K562 (cell line): ENCODE results near the gene CDKN1B. TPM values are rescaled to one million over a fixed set of nuclear protein-coding genes. Genes with fewer than 3 reads are reported as not detected.

ENCODE experiments used
- ATAC-seq: fragments of 200-7000 bp; cut with Tn5 transposase; 3 replicates; pipeline ENCODE4 v1.9.1; 2020; ENCODE audit warnings: moderate library complexity
- BruUV-seq: library from RNA; stranded (reverse); fragments of 400-500 nt; replicated peaks from 2 replicates; lab custom pipeline; 2021; lab: Mats Ljungman, UMichigan
- CTCF ChIA-PET: fragments of 300-600 bp; formaldehyde crosslinking; extraction: SDS; loops from one replicate; lab custom pipeline; 2021; ENCODE audit warnings: low intra/inter-chr PET ratio; lab: Yijun Ruan, JAX
- POLR2A ChIA-PET: fragments of 300-600, 350-650 bp; sonication (Branson Sonifier 250); formaldehyde crosslinking; extraction: SDS; loops from one replicate; lab custom pipeline; 2021; ENCODE audit warnings: antibody characterized with exemption, inconsistent platforms; lab: Yijun Ruan, JAX
- DNase-seq, 4 experiments: peaks; one replicate each; pipeline versions ENCODE4 v3.0.0 to v3.0.0-alpha.2; 2011 to 2018; ENCODE audit warnings: low spot score in 3 of 4, mixed read lengths in 3 of 4; ENCODE audit errors: extremely low read depth in 1 of 4
- FAIRE-seq: peaks from 2 replicates; lab custom pipeline; 2011; peaks lifted over from hg19 to GRCh38; lab: Jason Lieb, UNC
- H2AFZ ChIP-seq: 2 replicates; pipeline ENCODE4 v1.6.0; 2011; ENCODE audit warnings: low read depth, low read length, control low read depth, inconsistent platforms
- H3K27ac ChIP-seq: fragments of 200-600 bp; 3 replicates; pipeline ENCODE4 v1.8.0; 2011; ENCODE audit warnings: low read depth, mild to moderate bottlenecking, control low read depth, inconsistent platforms, low read length, moderate library complexity, mixed read lengths; ENCODE audit errors: extremely low read depth
- H3K27me3 ChIP-seq, 2 experiments: fragments of 300-600 bp in 1 of 2; 2 replicates in 1 of 2; 3 replicates in 1 of 2; pipeline versions ENCODE4 v1.6.0 to v1.8.0; 2011; ENCODE audit warnings: inconsistent platforms in 2 of 2, low read length in 2 of 2, mild to moderate bottlenecking in 1 of 2, mixed read lengths in 1 of 2, moderate library complexity in 1 of 2; ENCODE audit not compliant: control insufficient read depth in 2 of 2, insufficient read depth in 2 of 2
- H3K36me3 ChIP-seq: fragments of 300-600 bp; 3 replicates; pipeline ENCODE4 v1.8.0; 2011; ENCODE audit warnings: mild to moderate bottlenecking, low read length, inconsistent platforms; ENCODE audit not compliant: control insufficient read depth, insufficient read depth
- H3K4me1 ChIP-seq, 2 experiments: fragments of 200-600 bp in 1 of 2; replicated peaks in 1 of 2; 2 replicates in 1 of 2; 3 replicates in 1 of 2; pipeline versions ENCODE4 v1.5.1 to v1.8.0; 2011; ENCODE audit warnings: inconsistent platforms in 2 of 2, low read length in 2 of 2, mild to moderate bottlenecking in 1 of 2, mixed read lengths in 1 of 2, moderate library complexity in 1 of 2; ENCODE audit not compliant: control insufficient read depth in 2 of 2, insufficient read depth in 2 of 2
- H3K4me2 ChIP-seq: 2 replicates; pipeline ENCODE4 v1.6.1; 2011; ENCODE audit warnings: low read length, control low read depth, inconsistent platforms, mixed read lengths; ENCODE audit not compliant: insufficient read depth
- H3K4me3 ChIP-seq: fragments of 200-600 bp; sonication (generic), shearing (Covaris generic); 2 replicates; pipeline ENCODE4 v1.5.1; 2016; ENCODE audit warnings: control low read depth, inconsistent platforms
- H3K79me2 ChIP-seq: fragments of 200-600 bp; 3 replicates; pipeline ENCODE4 v1.8.0; 2011; ENCODE audit warnings: low read length, inconsistent platforms; ENCODE audit not compliant: control insufficient read depth, insufficient read depth
- H3K9ac ChIP-seq, 2 experiments: 2 replicates each; pipeline versions ENCODE4 v1.6.0 to v1.6.1; 2011; ENCODE audit warnings: low read depth in 2 of 2, low read length in 2 of 2, control low read depth in 1 of 2, inconsistent platforms in 1 of 2, mild to moderate bottlenecking in 1 of 2, mixed read lengths in 1 of 2; ENCODE audit not compliant: insufficient read depth in 1 of 2
- H3K9me1 ChIP-seq: one replicate; pipeline ENCODE4 v1.6.0; 2011; ENCODE audit warnings: inconsistent platforms, mild to moderate bottlenecking, low read length, moderate library complexity; ENCODE audit not compliant: control insufficient read depth, insufficient read depth
- H3K9me3 ChIP-seq: replicated peaks from 2 replicates; pipeline ENCODE4 v1.5.1; 2011; ENCODE audit warnings: low read depth, low read length, inconsistent platforms; ENCODE audit not compliant: control insufficient read depth, insufficient read depth
- H4K20me1 ChIP-seq: replicated peaks from 2 replicates; pipeline ENCODE4 v1.6.1; 2011; ENCODE audit warnings: low read length, inconsistent platforms, mixed read lengths; ENCODE audit not compliant: control insufficient read depth, insufficient read depth
- CREM ChIP-seq: IDR thresholded peaks from 2 replicates; pipeline ENCODE4 v1.6.1; 2014; ENCODE audit warnings: antibody characterized with exemption, low read depth
- ESRRA ChIP-seq: fragments of 450-650 bp; IDR thresholded peaks from 2 replicates; pipeline ENCODE4 v1.6.1; 2014; ENCODE audit warnings: low read depth, mild to moderate bottlenecking, moderate library complexity, borderline replicate concordance
- HOXB6 ChIP-seq: fragments of 250-450 bp; sonication (Bioruptor Pico); IDR thresholded peaks from 2 replicates; pipeline ENCODE4 v1.5.1; 2022; ENCODE audit warnings: mild to moderate bottlenecking, borderline replicate concordance
- KAT7 ChIP-seq: sonication (generic); formaldehyde crosslinking; IDR thresholded peaks from 2 replicates; pipeline ENCODE4 v1.8.0; 2022; ENCODE audit warnings: missing genetic modification reagents, mild to moderate bottlenecking, borderline replicate concordance
- MAZ ChIP-seq, 2 experiments: fragments of 450-650 bp in 1 of 2; sonication (generic) in 1 of 2; formaldehyde crosslinking; IDR thresholded peaks in 1 of 2; conservative IDR thresholded peaks in 1 of 2; 2 replicates each; pipeline versions ENCODE4 v1.4.0 to v1.5.0; 2020; ENCODE audit warnings: mild to moderate bottlenecking in 1 of 2, missing genetic modification reagents in 1 of 2
- RBM34 ChIP-seq: fragments of 200-400 bp; formaldehyde crosslinking; IDR thresholded peaks from 2 replicates; pipeline ENCODE4 v1.6.1; 2018; ENCODE audit warnings: low read length, borderline replicate concordance; ENCODE audit not compliant: insufficient read depth
- TCF3 ChIP-seq: sonication (generic); formaldehyde crosslinking; IDR thresholded peaks from 2 replicates; pipeline ENCODE4 v1.4.0; 2020; ENCODE audit warnings: mild to moderate bottlenecking, missing genetic modification reagents
- ZNF586 ChIP-seq: fragments of 450-650 bp; formaldehyde crosslinking; conservative IDR thresholded peaks from 2 replicates; pipeline ENCODE4 v1.4.0; 2020; ENCODE audit warnings: mild to moderate bottlenecking, moderate library complexity
- ZNF717 ChIP-seq: fragments of 250-450 bp; sonication (Bioruptor Pico); IDR thresholded peaks from 2 replicates; pipeline ENCODE4 v1.5.0; 2021
- WGBS: fragments of 100-300 bp; shearing (Covaris generic); methylation state at CpG from one replicate; pipeline ENCODE4 v1.1.6; 2016; ENCODE audit warnings: low coverage, mixed read lengths; ENCODE audit not compliant: insufficient coverage; ENCODE audit errors: missing lambda C conversion rate; 5-methylcytosine and 5-hydroxymethylcytosine counted together
- in situ Hi-C: fragments of 300-500 bp; cut with MboI; formaldehyde crosslinking; loops from 4 replicates; pipeline ENCODE4 v1.15.0; 2018; ENCODE audit warnings: inconsistent platforms, mixed read lengths
- intact Hi-C: fragments of 100-400 bp; cut with micrococcal nuclease; formaldehyde crosslinking; loops from 2 replicates; pipeline ENCODE4 v1.14.2; 2022
- polyA plus RNA-seq, 8 experiments: library from polyadenylated mRNA; depleted of rRNA in 4 of 8; stranded (reverse) in 5 of 8; unstranded in 3 of 8; fragments of >200 nt; fragmentation: Nextera tagmentation in 2 of 8; fragmentation: Illumina TruSeq in 1 of 8; extraction: Ambion mirVana in 2 of 8; extraction: Trizol in 1 of 8; gene quantifications; 2 replicates each; pipeline versions ENCODE4 v1.2.1 to v1.2.3, GENCODE V29; 2011 to 2014; ENCODE audit warnings: inconsistent platforms in 1 of 8, missing spikeins in 1 of 8
- total RNA-seq, 7 experiments: library from RNA; depleted of rRNA in 6 of 7; stranded (reverse); fragments of >200 nt in 6 of 7; fragmentation: Illumina TruSeq in 2 of 7; extraction: Trizol in 2 of 7; gene quantifications; 2 replicates each; pipeline versions ENCODE4 v1.2.1 to v1.2.3, GENCODE V29; 2011 to 2021; ENCODE audit warnings: low replicate concordance in 1 of 7
- TF ChIP-seq, protein P1 (sequence below): IDR thresholded peaks from 2 replicates; pipeline ENCODE4 v1.6.1; 2011; ENCODE audit warnings: borderline replicate concordance, low read depth, mild to moderate bottlenecking, moderate library complexity, low read length; ENCODE audit not compliant: insufficient read depth, poor library complexity, severe bottlenecking
- TF ChIP-seq, protein P2 (sequence below): fragments of 250-450 bp; sonication (Bioruptor Pico); IDR thresholded peaks from 2 replicates; pipeline ENCODE4 v1.4.0; 2020; ENCODE audit warnings: mild to moderate bottlenecking, moderate library complexity

The CDKN1B gene
- total and polyA plus RNA-seq, 9 of the 15 experiments (the other 6 are each of a cell fraction or from before 2014, with no cell fraction given), result 2.6 to 35.2 (median 15.5) TPM

DNA sequence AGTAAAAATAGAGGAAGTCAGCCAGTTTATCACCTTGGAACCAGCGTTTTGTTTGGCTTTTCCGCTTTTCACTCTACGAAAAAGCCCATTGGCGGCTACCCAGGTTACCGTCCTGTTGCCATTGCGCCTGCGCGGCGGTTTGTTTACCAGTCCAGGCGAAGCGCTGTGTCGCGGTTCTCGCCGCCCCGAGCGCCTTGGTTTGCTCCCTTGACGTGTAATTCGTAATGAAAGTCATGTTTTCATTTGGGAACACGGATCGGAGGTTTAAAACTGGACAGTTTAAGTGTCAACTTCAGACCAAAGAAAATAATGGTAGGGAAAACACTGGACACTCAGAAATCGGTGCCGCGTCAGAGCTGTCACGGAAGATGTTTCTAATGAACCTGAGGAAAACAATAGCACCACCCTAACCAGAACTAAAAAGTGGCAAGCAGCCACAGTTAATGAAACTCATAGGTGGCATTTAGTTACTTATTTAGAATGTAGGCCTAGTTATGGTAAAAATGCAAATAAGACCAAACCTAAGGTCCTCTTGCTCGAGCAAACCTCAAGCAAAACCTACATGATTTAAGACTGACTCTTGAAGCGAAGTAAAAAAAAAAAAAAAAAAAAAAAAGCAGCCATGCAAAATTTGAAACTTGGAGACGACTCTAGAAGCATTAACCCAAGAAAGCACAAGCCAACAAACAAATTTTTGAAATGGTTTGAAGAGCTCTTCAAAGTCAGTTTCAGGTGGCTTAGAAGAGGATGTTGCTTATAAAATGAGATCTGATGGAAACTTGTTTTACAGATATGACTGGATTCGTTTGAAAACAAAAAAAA is 20.4 kb upstream of the CDKN1B start:
- Histone ChIP-seq H3K27me3 (no peaks in the 10 kb centered on the region), H3K27ac (peak overlapping the region; percentile 93), H4K20me1 (no peaks in the 10 kb centered on the region), H2AFZ (peak overlapping the region; percentile 95), H3K4me2 (peak overlapping the region; percentile 84), H3K9me1 (no peaks in the 10 kb centered on the region), H3K79me2 (no peaks in the 10 kb centered on the region), H3K9me3 (no peaks in the 10 kb centered on the region), H3K4me1 (peaks cover 0 to 4% of the 10 kb centered on the region in 2 experiments; a peak in 1 of 5 replicates), H3K36me3 (no peaks in the 10 kb centered on the region), H3K4me3 (peak overlapping the region; percentile 43), H3K9ac (peak overlapping the region; percentile 88)
- WGBS, result 2% methylated on average over 27 of the region's 29 CpGs
- intact Hi-C loops (no loop called here), in situ Hi-C loops (no loop called here)
- CTCF ChIA-PET, result no interaction called here
- FAIRE-seq (peak; percentile 64), DNase-seq (peak; percentile 79 to 89 (median 85)), ATAC-seq (peak; percentile 95)
- POLR2A ChIA-PET, result no interaction called here
- BruUV-seq, result TSS peak; percentile 81
- TF ChIP-seq RBM34, result no peak
- no peak for TF ChIP-seq ZNF717 (CRISPR knock-in tag)
- TF ChIP-seq, protein P1, sequence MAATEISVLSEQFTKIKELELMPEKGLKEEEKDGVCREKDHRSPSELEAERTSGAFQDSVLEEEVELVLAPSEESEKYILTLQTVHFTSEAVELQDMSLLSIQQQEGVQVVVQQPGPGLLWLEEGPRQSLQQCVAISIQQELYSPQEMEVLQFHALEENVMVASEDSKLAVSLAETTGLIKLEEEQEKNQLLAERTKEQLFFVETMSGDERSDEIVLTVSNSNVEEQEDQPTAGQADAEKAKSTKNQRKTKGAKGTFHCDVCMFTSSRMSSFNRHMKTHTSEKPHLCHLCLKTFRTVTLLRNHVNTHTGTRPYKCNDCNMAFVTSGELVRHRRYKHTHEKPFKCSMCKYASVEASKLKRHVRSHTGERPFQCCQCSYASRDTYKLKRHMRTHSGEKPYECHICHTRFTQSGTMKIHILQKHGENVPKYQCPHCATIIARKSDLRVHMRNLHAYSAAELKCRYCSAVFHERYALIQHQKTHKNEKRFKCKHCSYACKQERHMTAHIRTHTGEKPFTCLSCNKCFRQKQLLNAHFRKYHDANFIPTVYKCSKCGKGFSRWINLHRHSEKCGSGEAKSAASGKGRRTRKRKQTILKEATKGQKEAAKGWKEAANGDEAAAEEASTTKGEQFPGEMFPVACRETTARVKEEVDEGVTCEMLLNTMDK, result peak; percentile 1
- TF ChIP-seq MAZ (CRISPR knock-in tag; conservative IDR thresholded peaks at IDR 0.05 in 1 of 2, IDR thresholded peaks at IDR 0.05 in 1 of 2), result no peak; a peak in 1 of 4 replicates
- TF ChIP-seq ESRRA, result no peak
- TF ChIP-seq KAT7 (CRISPR knock-in tag), result 0 out of 2 replicates have a peak, but pooled peaks have one; percentile 56
- peak; percentile 54; the same call in 1 of the 2 replicates for TF ChIP-seq CREM
- no peak for TF ChIP-seq HOXB6 (CRISPR knock-in tag)
- TF ChIP-seq, protein P2, sequence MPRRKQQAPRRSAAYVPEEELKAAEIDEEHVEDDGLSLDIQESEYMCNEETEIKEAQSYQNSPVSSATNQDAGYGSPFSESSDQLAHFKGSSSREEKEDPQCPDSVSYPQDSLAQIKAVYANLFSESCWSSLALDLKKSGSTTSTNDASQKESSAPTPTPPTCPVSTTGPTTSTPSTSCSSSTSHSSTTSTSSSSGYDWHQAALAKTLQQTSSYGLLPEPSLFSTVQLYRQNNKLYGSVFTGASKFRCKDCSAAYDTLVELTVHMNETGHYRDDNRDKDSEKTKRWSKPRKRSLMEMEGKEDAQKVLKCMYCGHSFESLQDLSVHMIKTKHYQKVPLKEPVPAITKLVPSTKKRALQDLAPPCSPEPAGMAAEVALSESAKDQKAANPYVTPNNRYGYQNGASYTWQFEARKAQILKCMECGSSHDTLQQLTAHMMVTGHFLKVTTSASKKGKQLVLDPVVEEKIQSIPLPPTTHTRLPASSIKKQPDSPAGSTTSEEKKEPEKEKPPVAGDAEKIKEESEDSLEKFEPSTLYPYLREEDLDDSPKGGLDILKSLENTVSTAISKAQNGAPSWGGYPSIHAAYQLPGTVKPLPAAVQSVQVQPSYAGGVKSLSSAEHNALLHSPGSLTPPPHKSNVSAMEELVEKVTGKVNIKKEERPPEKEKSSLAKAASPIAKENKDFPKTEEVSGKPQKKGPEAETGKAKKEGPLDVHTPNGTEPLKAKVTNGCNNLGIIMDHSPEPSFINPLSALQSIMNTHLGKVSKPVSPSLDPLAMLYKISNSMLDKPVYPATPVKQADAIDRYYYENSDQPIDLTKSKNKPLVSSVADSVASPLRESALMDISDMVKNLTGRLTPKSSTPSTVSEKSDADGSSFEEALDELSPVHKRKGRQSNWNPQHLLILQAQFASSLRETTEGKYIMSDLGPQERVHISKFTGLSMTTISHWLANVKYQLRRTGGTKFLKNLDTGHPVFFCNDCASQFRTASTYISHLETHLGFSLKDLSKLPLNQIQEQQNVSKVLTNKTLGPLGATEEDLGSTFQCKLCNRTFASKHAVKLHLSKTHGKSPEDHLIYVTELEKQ, result no peak
- TF ChIP-seq ZNF586 (CRISPR knock-in tag), result no peak
- TF ChIP-seq TCF3 (CRISPR knock-in tag), result no peak
